GM18861 (cell line): ENCODE results near the gene ARMC3.
"Not testable (repeated sequence)": the region's sequence is repeated elsewhere in the genome, so short reads cannot be mapped to it uniquely, and the experiment has no call there.

Experiments used
- ATAC-seq: cut with Tn5 transposase; IDR thresholded peaks from one replicate; pipeline ENCODE4 v1.9.1; 2021; ENCODE audit not compliant: unreplicated experiment

ARMC3 gene

DNA sequence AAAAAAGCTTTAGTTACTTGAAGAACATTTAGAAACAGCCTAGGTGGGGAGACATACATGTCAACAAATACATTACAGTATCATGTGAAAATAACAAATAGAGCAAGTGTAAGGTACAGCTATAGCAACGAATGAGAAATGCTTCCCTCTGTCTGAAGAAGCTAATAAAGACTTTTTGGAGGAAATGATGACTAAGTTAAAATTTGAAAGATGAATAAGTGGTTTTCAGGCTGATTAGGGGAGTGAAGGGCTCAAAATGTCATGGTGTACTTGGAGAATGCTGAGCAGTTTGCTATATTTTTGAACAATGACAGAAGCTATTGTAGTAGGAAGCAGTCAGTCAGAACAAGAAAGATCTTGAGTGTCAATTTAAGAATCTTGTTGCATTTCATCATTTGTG lies 2.8 kb upstream of the ARMC3 start:
- no peak for ATAC-seq

DNA sequence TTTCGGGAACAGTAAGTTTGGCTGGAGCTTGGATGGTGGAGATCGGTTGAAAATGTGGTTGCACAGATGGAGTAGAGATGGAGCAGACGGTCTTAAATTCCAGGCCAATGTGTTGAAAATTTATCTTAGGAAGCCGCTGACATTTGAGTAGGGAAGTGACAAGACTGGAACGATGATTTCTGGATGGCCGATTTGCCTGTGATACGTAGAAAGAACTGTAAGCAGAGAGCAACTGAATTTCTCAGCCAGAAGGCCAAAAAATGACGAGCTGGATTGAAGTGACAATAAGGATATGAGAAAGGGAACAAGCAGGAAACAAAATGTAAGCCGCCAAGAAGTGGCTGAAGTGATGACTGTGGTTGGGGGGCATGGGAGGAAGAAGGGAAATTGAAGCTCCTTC lies 687 bp upstream of the ARMC3 start:
- ATAC-seq: no peak

DNA sequence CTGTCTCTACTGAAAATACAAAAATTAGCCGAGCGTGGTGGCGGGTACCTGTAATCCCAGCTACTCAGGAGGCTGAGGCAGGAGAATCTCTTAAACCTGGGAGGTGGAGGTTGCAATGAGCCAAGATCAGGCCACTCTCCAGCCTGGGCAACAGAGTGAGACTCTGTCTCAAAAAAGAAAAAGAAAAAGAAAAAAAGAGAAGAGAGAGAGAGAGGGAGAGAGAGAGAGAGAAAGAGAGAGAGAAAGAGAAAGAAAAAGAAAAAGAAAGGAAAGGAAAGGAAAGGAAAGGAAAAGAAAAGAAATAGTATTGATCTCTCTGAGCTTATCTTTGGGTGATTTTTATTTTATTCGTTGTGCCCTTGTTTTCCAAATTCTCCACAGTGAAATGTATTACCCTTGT lies 1.2 kb downstream of the ARMC3 start:
- not testable (repeated sequence) for ATAC-seq

DNA sequence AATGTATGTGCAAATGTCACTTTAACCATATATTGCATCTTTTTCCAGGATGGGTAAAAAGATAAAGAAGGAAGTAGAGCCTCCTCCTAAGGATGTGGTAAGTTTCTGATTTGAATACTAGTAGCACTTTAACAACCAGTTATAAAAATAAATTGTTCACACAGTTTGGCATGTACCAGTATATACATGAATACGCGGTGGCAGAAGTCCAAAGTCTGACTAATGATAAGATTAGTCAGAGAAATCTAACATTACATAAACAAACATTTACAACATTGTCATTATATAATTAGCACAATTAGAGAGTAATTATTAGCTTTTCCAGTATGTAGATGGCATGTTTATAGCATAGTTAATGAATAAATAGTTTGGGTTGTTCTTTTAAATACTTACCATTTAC lies 4.1 kb downstream of the ARMC3 start:
- peak; percentile 91 for ATAC-seq

DNA sequence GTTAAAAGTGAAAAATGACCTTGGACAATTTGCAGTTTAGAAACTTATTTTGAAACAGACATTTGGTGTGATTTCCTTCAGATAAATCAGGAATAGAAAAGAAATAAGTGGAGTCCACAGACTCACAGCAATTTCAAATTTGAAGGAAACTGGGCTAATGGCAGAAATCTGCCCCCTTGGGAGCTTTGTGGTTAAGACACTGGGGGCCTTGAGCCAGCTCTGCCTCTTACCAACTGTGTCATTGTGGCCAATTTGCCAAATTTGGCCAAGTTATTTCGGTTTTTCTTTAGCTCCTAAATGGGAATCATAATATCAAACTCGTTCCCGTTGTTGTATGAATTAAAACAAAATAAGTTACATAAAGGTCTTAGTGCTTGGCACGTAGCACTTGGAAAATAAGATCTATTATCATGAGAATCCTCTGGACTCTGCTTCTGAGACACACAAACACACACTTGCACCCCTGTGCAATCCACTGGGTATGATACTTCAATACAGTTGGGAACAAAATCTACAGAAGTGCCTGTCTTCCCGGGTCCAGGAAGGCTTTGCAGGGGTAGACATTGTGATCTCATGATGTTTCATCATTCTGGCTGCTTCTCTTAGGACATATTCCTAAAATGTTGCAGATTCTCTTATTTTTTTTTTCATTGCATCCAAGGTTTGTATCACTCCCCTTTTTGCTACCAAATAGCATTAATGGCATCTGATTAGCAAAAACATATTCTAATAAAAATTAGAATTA lies 4.9 kb downstream of the ARMC3 start:
- ATAC-seq: no peak

DNA sequence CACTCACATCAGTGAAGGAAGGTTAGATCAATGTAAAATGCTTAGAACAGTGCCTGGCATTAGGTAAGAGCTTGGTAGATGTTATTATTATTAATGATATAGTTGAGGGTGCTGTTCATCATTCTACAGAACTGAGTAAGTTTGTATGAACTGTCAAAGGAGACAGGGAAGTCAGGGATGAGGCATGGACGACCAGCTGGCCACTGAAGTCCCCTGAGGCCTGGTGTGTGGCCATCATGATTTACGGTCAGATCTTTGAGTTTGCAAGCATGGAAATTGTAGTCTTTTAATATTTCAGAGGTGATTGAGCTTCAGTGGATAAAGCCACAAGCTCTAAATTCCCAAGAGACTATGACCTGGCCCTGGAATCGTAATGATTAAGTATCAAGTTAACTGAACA lies 6.9 kb downstream of the ARMC3 start:
- ATAC-seq: no peak

DNA sequence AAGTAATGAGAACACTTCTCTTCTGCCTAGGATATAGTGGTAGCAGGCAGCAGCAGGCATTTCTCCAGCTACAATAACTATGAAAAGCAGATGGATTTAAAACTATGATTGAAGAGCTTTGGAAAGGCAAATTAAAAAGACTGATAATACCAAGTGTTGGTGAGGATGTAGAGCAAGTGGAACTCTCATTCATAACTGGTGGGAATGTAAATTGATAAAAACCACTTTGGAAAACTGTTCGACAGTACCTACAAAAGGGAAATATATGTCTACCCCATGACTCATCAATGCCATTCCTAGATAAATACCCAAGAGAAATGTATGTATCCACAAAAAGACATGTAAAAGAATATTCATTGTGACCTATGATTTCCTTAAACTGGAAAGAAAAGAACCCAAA lies 14.6 kb downstream of the ARMC3 start:
- no peak for ATAC-seq

DNA sequence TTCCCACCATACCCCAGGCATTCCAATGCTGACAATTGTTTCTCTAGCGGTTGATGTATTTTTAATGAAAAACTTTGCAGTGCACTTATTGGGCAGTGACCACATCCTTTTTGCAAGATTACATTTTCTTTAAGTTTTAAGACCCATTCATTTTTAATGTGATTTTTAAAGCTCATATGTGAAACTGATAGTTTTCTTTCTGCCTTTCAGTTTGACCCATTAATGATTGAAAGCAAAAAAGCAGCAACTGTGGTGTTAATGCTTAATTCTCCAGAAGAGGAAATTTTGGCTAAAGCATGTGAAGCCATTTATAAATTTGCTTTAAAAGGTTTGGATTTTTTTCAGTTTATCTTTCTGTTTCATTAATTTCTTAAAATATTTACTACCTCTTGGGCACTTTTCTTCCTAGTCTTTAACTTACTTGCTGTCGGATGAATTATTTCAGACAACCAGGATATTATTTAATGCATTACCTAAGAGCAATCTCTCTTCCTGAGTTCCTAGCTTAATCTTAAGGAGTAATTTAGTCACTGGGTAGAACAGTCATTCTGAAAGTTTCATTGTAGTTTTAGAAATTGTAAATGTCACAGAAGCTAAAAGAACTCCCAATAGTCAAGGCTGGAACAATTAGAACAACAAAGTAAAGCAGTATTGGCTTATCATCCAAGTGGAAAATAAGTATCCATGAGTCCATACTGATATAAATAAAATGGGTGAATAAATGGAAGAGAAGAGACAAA lies 18.3 kb downstream of the ARMC3 start:
- ATAC-seq: peak; percentile 77

DNA sequence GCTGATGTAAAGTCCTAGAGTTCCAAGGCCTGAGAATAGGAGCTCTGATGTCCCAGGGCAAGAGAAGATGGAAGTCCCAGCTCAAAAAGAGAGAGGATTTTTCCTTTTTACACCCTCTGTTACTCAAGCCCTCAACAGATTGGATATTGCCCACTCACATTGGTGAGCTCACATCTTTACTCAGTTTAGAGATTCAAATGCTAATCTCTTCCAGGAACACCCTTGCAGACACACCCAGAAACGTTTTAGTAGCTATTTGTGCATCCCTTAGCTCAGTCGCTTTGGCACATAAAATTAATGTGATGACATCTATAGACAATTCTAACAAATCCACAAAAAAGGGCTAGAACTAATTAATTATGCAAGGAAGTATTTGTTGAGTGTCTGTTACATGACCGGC lies 27.1 kb downstream of the ARMC3 start:
- no peak for ATAC-seq

DNA sequence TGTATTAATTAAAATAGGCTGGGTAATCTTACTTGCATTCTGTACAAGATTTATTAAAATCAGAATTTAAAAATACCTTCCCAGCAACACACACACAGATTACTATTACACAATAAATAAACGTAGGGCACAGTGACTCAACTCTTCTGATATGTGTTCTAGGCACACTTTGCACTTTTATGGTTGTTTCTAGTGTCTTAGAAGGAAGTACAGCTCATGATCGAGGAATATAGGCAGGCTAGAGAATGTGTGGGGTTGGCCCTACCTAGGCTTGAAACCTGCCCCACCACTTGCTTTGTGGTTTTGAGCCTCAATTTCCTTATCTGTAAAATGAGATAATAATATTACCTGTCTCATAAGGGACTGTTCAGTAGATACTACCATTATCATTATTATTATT lies 30.5 kb downstream of the ARMC3 start:
- ATAC-seq: no peak

DNA sequence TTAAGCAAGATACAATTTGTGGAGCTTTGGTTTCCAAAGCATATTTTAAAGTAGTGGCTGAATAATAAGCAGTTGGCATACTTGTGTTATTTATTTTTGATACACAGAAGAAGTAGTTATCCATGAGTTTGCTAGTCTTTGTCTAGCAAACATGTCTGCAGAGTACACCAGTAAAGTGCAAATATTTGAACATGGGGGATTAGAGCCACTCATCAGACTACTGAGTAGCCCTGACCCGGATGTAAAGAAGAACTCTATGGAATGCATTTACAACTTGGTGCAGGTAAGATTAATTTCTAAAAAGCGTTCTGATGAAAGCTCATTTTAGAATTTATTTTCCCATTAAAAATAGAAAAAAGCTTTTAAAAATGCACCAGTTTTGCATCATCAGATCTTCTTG lies 31.4 kb downstream of the ARMC3 start:
- ATAC-seq: no peak

DNA sequence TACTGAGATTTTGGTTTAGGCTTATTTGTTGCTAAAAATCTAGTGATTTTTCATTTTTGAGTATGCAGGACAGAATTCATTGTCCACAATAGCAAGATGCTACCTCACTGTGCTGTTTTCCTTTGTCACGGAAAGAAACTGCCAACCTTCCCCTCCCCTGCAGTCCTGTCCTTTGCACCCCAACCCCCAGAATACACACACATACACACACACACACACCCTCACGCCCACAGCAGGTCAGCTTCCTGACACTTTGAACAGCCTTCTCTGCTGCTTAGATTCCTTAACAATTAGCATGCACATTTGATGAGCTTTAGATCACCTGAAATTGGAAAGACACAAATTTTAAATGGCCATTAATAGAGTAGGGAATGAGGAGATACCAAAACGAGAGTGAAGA lies 32.1 kb downstream of the ARMC3 start:
- ATAC-seq: no peak

DNA sequence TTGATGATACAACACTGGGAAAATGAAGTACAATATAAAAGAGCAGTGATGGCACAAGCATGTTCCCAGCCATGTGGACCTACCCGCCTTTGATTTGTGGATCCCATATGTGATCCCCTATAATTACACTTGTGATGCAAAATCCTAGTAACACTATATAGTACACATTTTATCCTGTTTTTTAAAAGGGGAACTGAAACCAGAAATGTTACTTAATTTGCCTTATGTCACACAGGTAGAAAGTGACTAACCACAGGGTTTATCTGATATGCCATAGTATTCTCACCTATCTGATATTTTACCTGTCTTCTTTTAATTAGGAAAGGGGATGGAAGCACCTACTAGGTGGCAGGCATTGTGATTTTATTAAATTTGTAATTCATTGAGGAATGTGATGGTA lies 35.0 kb downstream of the ARMC3 start:
- ATAC-seq: no peak

DNA sequence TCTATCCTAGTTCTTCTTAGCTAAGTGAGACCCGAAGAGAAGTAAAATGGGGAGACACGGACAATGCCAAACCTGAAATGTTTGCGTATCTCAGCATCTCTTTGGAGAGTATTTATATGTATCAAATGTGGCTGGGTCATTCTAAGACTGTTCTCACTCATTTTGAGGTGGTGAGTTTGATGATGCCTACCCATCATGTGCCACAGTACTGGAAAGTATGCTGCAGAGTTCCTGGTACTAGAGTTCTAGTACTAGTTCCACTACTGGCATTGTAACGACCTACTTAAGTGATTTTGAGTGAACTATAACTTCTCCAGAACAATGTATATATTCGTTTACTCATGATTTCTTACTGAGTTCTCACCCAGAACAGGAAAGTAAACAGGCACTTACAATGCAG lies 41.9 kb downstream of the ARMC3 start:
- ATAC-seq: no peak

DNA sequence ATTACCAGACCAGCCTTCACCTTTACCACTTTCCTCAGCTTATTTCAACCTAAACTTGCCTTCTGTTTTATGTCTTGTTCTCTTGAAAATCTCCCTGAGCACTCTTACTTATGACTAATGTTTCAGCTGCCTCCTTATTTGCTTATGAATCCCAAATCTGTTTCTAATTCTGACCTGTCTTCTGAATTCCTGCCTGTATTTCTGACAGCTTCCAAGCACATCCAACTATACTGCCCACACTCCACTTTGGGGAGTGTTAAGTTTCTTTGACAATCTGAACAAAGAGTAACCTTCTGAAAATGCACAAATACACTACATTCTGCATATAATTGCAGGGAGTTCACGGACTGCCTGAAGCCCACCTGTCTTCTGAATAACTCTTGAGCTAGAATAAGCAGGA lies 48.7 kb downstream of the ARMC3 start:
- no peak for ATAC-seq

DNA sequence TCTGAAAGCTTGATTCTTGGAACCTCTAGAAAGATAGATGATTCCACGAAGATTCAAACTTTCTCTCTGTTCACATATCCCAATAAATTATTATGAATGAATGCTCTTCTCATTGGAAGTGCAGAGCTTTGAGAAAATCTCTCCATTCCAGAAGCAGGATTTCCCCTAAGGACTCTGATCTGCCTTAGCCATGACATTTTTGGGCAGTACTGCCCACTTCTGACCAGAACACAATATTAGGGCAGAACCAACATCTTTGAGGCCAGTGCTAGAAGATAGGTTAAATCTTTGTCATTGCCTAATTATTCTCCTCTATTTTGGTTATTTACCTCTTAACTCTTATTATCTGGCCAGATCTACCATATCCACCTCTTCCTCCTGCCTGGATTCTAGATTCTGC lies 49.9 kb downstream of the ARMC3 start:
- no peak for ATAC-seq

DNA sequence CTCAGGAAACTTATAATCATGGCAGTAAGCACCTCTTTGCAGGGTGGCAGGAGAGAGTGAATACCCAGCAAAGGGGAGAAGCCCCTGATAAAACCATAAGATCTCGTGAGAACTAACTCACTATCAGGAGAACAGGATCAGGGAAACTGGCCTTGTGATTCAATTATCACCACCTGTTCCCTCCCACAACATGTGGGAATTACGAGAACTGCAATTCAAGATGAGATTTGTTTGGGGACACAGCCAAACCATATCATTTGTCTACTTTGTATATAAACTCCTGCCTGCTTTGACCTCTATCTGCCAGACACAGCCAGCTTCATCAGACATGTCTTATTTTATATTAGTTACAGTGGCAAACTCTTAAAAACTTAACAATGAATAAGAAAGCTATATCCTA lies 50.4 kb downstream of the ARMC3 start:
- ATAC-seq: no peak

DNA sequence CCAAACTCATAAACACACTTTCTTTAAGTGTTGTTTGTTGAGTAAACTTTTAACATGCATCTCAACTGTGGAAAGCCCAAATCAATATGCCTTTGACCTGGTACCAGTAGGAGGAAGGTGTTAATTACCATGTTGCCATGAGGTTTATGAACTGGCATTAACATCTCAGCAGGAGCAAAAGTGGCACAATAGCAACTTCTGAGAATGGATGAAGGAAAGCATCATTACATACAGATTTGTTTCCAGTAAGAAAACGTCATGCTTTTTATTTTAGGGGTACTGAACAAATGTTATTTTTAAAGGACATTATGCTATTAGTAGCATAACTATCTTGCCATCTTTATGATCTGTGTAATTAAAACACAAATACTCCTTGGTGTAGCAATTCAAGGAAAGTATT lies 51.1 kb downstream of the ARMC3 start:
- ATAC-seq: no peak

DNA sequence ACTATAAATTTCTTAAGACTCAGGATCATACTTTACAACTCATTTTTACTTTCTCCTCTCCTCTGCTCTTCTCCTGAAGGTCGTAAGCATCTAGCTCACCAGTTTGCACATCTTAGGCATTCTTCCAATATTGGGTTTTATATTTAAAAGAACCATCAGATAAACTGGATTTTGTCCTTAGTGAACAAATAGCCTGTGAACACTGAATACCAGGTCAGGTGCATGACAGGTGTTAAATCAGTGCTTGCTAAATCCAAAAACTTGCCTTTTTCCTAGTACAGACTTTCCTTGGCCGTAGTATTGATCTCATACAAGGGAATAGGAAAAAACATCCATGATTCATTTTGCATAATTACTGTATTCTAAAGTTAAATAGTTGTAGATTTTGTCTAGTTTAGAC lies 53.0 kb downstream of the ARMC3 start:
- no peak for ATAC-seq

DNA sequence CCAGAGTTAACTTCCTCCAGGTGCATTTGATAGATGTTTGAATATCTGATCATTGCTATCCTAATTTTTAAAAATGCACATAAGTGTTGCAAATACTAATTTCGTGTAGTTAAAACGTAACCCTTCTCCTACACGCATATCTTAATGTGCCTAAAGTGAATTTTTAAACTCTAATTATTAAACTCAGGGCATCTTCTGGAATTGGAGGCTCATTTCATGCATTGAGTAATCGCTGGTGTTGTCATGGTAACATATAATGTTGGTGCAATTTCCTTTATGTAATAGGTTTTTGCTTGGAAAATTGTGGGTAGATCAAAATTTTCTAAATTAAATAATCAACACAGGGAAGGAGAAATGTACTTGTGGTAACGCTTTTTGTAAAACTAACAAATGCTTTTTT lies 56.2 kb downstream of the ARMC3 start:
- no peak for ATAC-seq

DNA sequence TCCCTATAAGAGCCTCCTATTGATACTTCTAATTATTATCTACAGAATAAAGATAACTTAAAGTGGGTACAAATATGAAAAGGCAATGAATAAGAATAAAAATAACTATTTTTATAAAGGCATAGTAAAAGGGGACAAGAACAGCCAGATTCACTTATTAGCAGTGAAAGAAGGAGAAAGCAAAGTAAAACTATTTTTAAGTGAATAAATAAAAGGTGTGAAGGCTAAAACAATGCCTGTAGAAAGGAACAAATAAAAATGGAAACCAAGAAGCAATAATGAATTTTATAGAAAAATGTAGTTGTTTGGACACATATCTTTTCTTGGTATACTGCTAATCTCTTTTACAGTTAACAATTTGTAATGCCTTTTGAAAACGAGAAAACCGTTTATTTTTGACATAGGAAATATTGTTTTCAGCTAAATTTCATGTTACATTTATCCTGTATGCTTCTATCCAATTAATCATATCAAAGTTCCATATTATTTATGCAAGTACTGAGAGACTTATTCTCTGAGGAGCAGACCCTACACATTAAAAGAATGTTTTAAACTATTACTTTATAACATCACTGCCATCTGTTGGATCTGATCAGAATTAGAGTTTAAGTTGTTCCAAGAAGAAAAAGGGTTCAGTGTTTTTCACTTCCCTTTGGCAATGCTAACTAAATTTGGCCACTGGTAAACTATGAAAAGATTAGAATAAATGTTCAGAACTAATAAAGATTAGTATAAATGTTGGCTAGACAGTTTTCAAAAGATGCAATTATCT lies 59.1 kb downstream of the ARMC3 start:
- ATAC-seq: peak; percentile 72
